HUES48 (cell line): ENCODE results near the gene FBN1.

Experiments used
- H3K27ac ChIP-seq: one replicate; pipeline ENCODE4 v1.7.0; 2013; ENCODE audit warnings: low read depth, low read length, inconsistent platforms
- H3K27me3 ChIP-seq: 2 replicates; pipeline ENCODE4 v1.6.1; 2013; ENCODE audit warnings: mild to moderate bottlenecking, low read length; ENCODE audit not compliant: control insufficient read depth, insufficient read depth
- H3K36me3 ChIP-seq: 2 replicates; pipeline ENCODE4 v1.6.1; 2013; ENCODE audit warnings: low read length; ENCODE audit not compliant: control insufficient read depth, insufficient read depth
- H3K4me1 ChIP-seq: 2 replicates; pipeline ENCODE4 v1.6.1; 2013; ENCODE audit warnings: mild to moderate bottlenecking, low read length; ENCODE audit not compliant: control insufficient read depth, insufficient read depth
- H3K4me3 ChIP-seq: 2 replicates; pipeline ENCODE4 v1.5.1; 2013; ENCODE audit warnings: mild to moderate bottlenecking, low read depth, low read length
- H3K9ac ChIP-seq: 2 replicates; pipeline ENCODE4 v1.6.1; 2013; ENCODE audit warnings: mild to moderate bottlenecking, low read depth, low read length, moderate library complexity
- H3K9me3 ChIP-seq: 2 replicates; pipeline ENCODE4 v1.6.1; 2013; ENCODE audit warnings: low read length; ENCODE audit not compliant: control insufficient read depth, insufficient read depth

Gene FBN1

GRCh38 chr15:48451736-48452135 lies 193.8 kb downstream of the FBN1 start:
- no peak overlapping the region for H3K9ac ChIP-seq
- no peak overlapping the region for H3K27ac ChIP-seq
- H3K36me3 ChIP-seq, result no peaks in the 10 kb centered on the region
- no peaks in the 10 kb centered on the region for H3K27me3 ChIP-seq
- no peak overlapping the region for H3K4me3 ChIP-seq
- H3K4me1 ChIP-seq, result no peaks in the 10 kb centered on the region
- H3K9me3 ChIP-seq, result no peaks in the 10 kb centered on the region

- Histone ChIP-seq H3K27ac (no peak overlapping the region), H3K36me3 (no peaks in the 10 kb centered on the region), H3K27me3 (no peaks in the 10 kb centered on the region), H3K9ac (no peak overlapping the region), H3K4me1 (no peaks in the 10 kb centered on the region), H3K9me3 (no peaks in the 10 kb centered on the region), H3K4me3 (no peak overlapping the region)
Observed at GRCh38 chr15:48451241-48451640, 194.3 kb downstream of the FBN1 start.

GRCh38 chr15:48449734-48450133 lies 195.8 kb downstream of the FBN1 start:
- Histone ChIP-seq H3K4me1 (no peaks in the 10 kb centered on the region), H3K9me3 (no peaks in the 10 kb centered on the region), H3K36me3 (no peaks in the 10 kb centered on the region), H3K4me3 (no peak overlapping the region), H3K27ac (no peak overlapping the region), H3K27me3 (no peaks in the 10 kb centered on the region), H3K9ac (no peak overlapping the region)

GRCh38 chr15:48447657-48448056 lies 197.9 kb downstream of the FBN1 start:
- Histone ChIP-seq H3K27me3 (no peaks in the 10 kb centered on the region), H3K4me1 (no peaks in the 10 kb centered on the region), H3K9ac (no peak overlapping the region), H3K9me3 (no peaks in the 10 kb centered on the region), H3K27ac (no peak overlapping the region), H3K36me3 (no peaks in the 10 kb centered on the region), H3K4me3 (no peak overlapping the region)

GRCh38 chr15:48447058-48447457 lies 198.5 kb downstream of the FBN1 start:
- Histone ChIP-seq H3K27ac (no peak overlapping the region), H3K4me3 (no peak overlapping the region), H3K36me3 (no peaks in the 10 kb centered on the region), H3K9ac (no peak overlapping the region), H3K4me1 (no peaks in the 10 kb centered on the region), H3K27me3 (no peaks in the 10 kb centered on the region), H3K9me3 (no peaks in the 10 kb centered on the region)

GRCh38 chr15:48442011-48442410 lies 203.5 kb downstream of the FBN1 start:
- Histone ChIP-seq H3K4me3 (no peak overlapping the region), H3K36me3 (no peaks in the 10 kb centered on the region), H3K9ac (no peak overlapping the region), H3K9me3 (no peaks in the 10 kb centered on the region), H3K4me1 (peaks cover 19% of the 10 kb centered on the region), H3K27me3 (no peaks in the 10 kb centered on the region), H3K27ac (no peak overlapping the region)

- H3K36me3 ChIP-seq, result no peaks in the 10 kb centered on the region
- no peaks in the 10 kb centered on the region for H3K27me3 ChIP-seq
- H3K27ac ChIP-seq, result peak overlapping the region; percentile 74
- peaks cover 19% of the 10 kb centered on the region for H3K4me1 ChIP-seq
- no peak overlapping the region for H3K4me3 ChIP-seq
- H3K9ac ChIP-seq, result peak overlapping the region; percentile 26; the same call in 1 of the 2 replicates
- H3K9me3 ChIP-seq, result no peaks in the 10 kb centered on the region
Observed at GRCh38 chr15:48440084-48440483, 205.4 kb downstream of the FBN1 start.

- Histone ChIP-seq H3K36me3 (no peaks in the 10 kb centered on the region), H3K9me3 (no peaks in the 10 kb centered on the region), H3K27ac (no peak overlapping the region), H3K4me3 (no peak overlapping the region), H3K27me3 (no peaks in the 10 kb centered on the region), H3K4me1 (peaks cover 19% of the 10 kb centered on the region), H3K9ac (no peak overlapping the region)
Observed at GRCh38 chr15:48437178-48437577, 208.3 kb downstream of the FBN1 start.

- H3K9me3 ChIP-seq, result no peaks in the 10 kb centered on the region
- no peak overlapping the region for H3K9ac ChIP-seq
- H3K4me3 ChIP-seq, result no peak overlapping the region
- H3K27me3 ChIP-seq, result no peaks in the 10 kb centered on the region
- no peak overlapping the region for H3K27ac ChIP-seq
- H3K36me3 ChIP-seq, result no peaks in the 10 kb centered on the region
- peaks cover 9% of the 10 kb centered on the region for H3K4me1 ChIP-seq
Observed at GRCh38 chr15:48435321-48435720, 210.2 kb downstream of the FBN1 start.

GRCh38 chr15:48433226-48433886 lies 212.2 kb downstream of the FBN1 start:
- no peaks in the 10 kb centered on the region for H3K9me3 ChIP-seq

GRCh38 chr15:48432688-48433087 lies 212.8 kb downstream of the FBN1 start:
- H3K9me3 ChIP-seq, result no peaks in the 10 kb centered on the region
- no peak overlapping the region for H3K27ac ChIP-seq
- H3K9ac ChIP-seq, result no peak overlapping the region
- no peak overlapping the region for H3K4me3 ChIP-seq
- no peaks in the 10 kb centered on the region for H3K4me1 ChIP-seq
- H3K36me3 ChIP-seq, result no peaks in the 10 kb centered on the region
- H3K27me3 ChIP-seq, result no peaks in the 10 kb centered on the region

More at GRCh38 chr15:48433226-48433886, 212.2 kb downstream of the FBN1 start:
- Histone ChIP-seq H3K4me3 (no peak overlapping the region), H3K4me1 (no peaks in the 10 kb centered on the region), H3K9ac (no peak overlapping the region), H3K36me3 (no peaks in the 10 kb centered on the region), H3K27ac (no peak overlapping the region), H3K27me3 (no peaks in the 10 kb centered on the region)
